NCI-H526 treated with DMSO at 0.1 percent for 48 hours (cell line): ENCODE measurements around the gene HBZ.
A peak's percentile ranks its signal among the peaks of the same experiment; 100 is the strongest.
"Not testable (repeated sequence)": the region's sequence is repeated elsewhere in the genome, so short reads cannot be mapped to it uniquely, and the experiment has no call there.

ENCODE experiments used
- DNase-seq: peaks from one replicate; lab custom pipeline; 2025; lab: John Stamatoyannopoulos, UW

HBZ gene

DNA sequence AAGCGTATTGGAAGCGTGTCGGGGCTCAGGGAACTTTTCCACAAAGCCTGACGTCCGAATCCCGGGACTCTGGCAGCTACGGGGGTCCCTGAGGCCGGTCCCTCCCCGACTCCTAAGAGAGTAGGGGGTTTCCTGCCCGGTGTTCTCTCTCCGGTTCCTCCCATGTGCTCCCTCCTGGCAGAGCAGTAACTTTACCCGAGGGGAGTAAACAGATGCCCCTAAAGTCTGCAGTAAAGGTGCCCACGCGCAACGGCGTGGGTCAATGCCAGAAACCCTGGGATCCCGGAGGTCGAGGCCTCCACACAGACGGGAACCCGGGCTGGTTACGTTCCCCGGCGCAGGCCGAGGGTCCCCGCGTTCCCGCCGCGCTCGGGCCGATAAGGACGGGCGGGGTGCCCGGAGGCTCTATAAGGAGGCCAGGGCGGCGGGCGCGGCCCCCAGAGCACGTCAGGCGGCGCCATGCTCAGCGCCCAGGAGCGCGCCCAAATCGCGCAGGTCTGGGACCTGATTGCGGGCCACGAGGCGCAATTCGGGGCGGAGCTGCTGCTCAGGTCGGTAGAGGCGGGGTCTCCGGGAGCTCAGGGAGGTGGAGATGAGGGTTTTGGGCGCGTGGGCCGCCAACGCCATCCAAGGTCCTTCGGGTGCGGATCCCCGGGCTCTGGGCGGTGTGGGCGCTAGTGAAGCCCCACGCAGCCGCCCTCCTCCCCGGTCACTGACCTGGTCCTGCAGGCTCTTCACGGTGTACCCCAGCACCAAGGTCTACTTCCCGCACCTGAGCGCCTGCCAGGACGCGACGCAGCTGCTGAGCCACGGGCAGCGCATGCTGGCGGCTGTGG is 13.3 kb downstream of the HBZ start, which contains the start of gene HBM:
HBM (plus strand) TSS at position 440 of the 836 bp plus-strand sequence; CDS start at position 460, 20 bp downstream.
- DNase-seq: no peak

DNA sequence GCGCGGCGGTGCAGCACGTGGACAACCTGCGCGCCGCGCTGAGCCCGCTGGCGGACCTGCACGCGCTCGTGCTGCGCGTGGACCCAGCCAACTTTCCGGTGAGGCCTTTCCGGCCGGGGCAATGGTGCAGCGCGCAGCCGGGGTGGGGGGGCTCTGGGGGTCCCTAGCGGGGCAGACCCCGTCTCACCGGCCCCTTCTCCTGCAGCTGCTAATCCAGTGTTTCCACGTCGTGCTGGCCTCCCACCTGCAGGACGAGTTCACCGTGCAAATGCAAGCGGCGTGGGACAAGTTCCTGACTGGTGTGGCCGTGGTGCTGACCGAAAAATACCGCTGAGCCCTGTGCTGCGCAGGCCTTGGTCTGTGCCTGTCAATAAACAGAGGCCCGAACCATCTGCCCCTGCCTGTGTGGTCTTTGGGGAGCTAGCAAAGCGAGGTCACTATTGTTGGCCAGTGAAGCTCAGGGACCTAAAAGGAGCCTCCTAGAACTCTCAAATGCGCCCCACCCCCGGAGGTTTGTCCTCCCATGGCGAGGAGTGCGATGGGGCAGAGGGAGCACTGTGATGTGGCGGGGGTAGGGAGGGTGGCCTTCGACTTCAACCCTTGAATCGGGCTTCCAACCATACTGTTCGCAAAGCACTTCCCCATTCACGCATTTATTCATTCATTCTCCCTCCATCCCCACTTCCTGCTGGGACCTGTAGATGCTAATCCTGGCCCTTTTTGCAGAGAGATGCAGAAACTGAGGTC is 14.1 kb downstream of the HBZ start:
- DNase-seq: no peak

DNA sequence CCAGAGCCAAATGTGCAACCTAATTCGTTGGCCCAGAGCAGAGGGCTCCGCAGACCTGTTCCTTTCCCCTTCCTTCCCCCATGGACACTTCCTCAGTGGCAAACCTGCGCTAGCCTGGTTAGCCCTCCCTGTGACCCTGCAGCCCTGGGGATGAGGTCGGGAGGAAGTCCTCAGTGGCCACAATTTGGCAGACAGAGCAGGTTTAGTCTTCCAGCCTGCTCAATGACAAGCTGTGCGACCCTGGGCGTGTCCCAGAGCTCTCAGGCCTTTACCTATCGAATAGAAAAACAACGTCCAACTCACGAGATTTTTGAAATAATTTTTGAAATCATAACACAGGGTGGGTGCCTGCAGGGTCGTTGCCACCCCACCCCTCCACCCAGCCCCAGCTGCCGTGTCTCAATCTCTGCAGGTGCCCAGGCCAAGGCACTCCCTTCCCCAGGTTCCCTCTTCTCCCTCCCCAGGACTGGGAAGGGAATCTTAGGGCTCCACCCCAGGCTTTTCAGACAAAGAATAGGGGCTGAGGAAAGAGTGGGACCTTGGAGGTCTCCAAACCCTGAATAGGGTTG is 14.8 kb downstream of the HBZ start:
- no peak for DNase-seq

DNA sequence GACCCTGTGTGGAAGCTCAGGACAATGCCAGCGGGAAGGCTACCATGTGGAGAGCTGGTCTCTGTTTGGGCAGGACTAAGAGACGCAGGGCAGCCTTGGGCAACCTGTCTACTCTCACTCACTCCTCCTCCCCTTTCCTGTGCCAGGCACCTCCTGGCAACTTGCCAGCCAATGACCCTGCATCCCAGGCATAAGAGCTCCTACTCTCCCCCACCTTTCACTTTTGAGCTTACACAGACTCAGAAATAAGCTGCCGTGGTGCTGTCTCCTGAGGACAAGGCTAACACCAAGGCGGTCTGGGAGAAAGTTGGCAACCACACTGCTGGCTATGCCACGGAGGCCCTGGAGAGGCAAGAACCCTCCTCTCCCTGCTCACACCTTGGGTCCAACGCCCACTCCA is 16.0 kb downstream of the HBZ start:
- no peak for DNase-seq

DNA sequence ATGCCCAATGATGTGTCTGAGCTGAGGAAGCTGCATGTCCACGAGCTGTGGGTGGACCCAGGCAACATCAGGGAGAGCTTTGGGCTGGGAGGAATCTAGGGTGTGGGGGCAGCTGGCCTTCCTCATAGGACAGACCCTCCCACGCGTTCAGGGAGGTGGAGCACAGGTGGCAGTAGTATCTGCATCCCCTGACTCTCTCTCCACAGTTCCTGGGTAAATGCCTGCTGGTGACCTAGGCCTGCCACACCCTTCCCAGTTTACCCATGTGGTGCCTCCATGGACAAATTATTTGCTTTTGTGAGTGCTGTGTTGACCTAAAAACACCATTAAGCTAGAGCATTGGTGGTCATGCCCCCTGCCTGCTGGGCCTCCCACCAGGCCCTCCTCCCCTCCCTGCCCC is 16.6 kb downstream of the HBZ start:
- DNase-seq: no peak

DNA sequence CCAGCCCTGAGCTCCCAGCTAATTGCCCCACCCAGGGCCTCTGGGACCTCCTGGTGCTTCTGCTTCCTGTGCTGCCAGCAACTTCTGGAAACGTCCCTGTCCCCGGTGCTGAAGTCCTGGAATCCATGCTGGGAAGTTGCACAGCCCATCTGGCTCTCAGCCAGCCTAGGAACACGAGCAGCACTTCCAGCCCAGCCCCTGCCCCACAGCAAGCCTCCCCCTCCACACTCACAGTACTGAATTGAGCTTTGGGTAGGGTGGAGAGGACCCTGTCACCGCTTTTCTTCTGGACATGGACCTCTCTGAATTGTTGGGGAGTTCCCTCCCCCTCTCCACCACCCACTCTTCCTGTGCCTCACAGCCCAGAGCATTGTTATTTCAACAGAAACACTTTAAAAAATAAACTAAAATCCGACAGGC is 17.7 kb downstream of the HBZ start:
- not testable (repeated sequence) for DNase-seq

DNA sequence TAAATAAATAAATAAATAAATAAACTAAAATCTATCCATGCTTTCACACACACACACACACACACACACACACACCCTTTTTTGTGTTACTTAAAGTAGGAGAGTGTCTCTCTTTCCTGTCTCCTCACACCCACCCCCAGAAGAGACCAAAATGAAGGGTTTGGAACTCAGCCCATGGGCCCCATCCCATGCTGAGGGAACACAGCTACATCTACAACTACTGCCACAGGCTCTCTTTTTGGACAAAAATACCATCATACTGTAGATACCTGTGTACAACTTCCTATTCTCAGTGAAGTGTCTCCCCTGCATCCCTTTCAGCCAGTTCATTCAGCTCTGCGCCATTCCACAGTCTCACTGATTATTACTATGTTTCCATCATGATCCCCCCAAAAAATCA is 18.3 kb downstream of the HBZ start:
- no peak for DNase-seq

DNA sequence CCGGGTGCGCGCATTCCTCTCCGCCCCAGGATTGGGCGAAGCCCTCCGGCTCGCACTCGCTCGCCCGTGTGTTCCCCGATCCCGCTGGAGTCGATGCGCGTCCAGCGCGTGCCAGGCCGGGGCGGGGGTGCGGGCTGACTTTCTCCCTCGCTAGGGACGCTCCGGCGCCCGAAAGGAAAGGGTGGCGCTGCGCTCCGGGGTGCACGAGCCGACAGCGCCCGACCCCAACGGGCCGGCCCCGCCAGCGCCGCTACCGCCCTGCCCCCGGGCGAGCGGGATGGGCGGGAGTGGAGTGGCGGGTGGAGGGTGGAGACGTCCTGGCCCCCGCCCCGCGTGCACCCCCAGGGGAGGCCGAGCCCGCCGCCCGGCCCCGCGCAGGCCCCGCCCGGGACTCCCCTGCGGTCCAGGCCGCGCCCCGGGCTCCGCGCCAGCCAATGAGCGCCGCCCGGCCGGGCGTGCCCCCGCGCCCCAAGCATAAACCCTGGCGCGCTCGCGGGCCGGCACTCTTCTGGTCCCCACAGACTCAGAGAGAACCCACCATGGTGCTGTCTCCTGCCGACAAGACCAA is 20.0 kb downstream of the HBZ start, which contains the start of gene HBA2:
HBA2 (plus strand) TSS at position 503 of the 568 bp plus-strand sequence; CDS start at position 540, 37 bp downstream.
- DNase-seq: not testable (repeated sequence)

DNA sequence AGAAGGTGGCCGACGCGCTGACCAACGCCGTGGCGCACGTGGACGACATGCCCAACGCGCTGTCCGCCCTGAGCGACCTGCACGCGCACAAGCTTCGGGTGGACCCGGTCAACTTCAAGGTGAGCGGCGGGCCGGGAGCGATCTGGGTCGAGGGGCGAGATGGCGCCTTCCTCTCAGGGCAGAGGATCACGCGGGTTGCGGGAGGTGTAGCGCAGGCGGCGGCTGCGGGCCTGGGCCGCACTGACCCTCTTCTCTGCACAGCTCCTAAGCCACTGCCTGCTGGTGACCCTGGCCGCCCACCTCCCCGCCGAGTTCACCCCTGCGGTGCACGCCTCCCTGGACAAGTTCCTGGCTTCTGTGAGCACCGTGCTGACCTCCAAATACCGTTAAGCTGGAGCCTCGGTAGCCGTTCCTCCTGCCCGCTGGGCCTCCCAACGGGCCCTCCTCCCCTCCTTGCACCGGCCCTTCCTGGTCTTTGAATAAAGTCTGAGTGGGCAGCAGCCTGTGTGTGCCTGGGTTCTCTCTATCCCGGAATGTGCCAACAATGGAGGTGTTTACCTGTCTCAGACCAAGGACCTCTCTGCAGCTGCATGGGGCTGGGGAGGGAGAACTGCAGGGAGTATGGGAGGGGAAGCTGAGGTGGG is 20.9 kb downstream of the HBZ start:
- not testable (repeated sequence) for DNase-seq

DNA sequence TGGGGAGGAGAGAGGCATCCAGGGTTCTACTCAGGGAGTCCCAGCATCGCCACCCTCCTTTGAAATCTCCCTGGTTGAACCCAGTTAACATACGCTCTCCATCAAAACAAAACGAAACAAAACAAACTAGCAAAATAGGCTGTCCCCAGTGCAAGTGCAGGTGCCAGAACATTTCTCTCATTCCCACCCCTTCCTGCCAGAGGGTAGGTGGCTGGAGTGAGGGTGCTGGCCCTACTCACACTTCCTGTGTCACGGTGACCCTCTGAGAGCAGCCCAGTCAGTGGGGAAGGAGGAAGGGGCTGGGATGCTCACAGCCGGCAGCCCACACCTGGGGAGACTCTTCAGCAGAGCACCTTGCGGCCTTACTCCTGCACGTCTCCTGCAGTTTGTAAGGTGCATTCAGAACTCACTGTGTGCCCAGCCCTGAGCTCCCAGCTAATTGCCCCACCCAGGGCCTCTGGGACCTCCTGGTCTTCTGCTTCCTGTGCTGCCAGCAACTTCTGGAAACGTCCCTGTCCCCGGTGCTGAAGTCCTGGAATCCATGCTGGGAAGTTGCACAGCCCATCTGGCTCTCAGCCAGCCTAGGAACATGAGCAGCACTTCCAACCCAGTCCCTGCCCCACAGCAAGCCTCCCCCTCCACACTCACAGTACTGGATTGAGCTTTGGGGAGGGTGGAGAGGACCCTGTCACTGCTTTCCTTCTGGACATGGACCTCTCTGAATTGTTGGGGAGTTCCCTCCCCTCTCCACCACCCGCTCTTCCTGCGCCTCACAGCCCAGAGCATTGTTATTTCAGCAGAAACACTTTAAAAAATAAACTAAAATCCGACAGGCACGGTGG is 21.7 kb downstream of the HBZ start:
- not testable (repeated sequence) for DNase-seq

DNA sequence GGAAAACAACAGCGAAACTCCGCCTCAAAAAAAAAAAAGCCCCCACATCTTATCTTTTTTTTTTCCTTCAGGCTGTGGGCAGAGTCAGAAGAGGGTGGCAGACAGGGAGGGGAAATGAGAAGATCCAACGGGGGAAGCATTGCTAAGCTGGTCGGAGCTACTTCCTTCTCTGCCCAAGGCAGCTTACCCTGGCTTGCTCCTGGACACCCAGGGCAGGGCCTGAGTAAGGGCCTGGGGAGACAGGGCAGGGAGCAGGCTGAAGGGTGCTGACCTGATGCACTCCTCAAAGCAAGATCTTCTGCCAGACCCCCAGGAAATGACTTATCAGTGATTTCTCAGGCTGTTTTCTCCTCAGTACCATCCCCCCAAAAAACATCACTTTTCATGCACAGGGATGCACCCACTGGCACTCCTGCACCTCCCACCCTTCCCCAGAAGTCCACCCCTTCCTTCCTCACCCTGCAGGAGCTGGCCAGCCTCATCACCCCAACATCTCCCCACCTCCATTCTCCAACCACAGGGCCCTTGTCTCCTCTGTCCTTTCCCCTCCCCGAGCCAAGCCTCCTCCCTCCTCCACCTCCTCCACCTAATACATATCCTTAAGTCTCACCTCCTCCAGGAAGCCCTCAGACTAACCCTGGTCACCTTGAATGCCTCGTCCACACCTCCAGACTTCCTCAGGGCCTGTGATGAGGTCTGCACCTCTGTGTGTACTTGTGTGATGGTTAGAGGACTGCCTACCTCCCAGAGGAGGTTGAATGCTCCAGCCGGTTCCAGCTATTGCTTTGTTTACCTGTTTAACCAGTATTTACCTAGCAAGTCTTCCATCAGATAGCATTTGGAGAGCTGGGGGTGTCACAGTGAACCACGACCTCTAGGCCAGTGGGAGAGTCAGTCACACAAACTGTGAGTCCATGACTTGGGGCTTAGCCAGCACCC is 22.8 kb downstream of the HBZ start:
- DNase-seq: no peak

DNA sequence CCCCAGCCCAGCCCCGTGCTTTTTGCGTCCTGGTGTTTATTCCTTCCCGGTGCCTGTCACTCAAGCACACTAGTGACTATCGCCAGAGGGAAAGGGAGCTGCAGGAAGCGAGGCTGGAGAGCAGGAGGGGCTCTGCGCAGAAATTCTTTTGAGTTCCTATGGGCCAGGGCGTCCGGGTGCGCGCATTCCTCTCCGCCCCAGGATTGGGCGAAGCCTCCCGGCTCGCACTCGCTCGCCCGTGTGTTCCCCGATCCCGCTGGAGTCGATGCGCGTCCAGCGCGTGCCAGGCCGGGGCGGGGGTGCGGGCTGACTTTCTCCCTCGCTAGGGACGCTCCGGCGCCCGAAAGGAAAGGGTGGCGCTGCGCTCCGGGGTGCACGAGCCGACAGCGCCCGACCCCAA is 23.6 kb downstream of the HBZ start:
- DNase-seq: not testable (repeated sequence)

DNA sequence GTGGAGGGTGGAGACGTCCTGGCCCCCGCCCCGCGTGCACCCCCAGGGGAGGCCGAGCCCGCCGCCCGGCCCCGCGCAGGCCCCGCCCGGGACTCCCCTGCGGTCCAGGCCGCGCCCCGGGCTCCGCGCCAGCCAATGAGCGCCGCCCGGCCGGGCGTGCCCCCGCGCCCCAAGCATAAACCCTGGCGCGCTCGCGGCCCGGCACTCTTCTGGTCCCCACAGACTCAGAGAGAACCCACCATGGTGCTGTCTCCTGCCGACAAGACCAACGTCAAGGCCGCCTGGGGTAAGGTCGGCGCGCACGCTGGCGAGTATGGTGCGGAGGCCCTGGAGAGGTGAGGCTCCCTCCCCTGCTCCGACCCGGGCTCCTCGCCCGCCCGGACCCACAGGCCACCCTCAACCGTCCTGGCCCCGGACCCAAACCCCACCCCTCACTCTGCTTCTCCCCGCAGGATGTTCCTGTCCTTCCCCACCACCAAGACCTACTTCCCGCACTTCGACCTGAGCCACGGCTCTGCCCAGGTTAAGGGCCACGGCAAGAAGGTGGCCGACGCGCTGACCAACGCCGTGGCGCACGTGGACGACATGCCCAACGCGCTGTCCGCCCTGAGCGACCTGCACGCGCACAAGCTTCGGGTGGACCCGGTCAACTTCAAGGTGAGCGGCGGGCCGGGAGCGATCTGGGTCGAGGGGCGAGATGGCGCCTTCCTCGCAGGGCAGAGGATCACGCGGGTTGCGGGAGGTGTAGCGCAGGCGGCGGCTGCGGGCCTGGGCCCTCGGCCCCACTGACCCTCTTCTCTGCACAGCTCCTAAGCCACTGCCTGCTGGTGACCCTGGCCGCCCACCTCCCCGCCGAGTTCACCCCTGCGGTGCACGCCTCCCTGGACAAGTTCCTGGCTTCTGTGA is 24.3 kb downstream of the HBZ start, which contains the start of gene HBA1:
HBA1 (plus strand) TSS at position 204 of the 906 bp plus-strand sequence; CDS start at position 241, 37 bp downstream.
- not testable (repeated sequence) for DNase-seq

DNA sequence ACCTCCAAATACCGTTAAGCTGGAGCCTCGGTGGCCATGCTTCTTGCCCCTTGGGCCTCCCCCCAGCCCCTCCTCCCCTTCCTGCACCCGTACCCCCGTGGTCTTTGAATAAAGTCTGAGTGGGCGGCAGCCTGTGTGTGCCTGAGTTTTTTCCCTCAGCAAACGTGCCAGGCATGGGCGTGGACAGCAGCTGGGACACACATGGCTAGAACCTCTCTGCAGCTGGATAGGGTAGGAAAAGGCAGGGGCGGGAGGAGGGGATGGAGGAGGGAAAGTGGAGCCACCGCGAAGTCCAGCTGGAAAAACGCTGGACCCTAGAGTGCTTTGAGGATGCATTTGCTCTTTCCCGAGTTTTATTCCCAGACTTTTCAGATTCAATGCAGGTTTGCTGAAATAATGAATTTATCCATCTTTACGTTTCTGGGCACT is 25.0 kb downstream of the HBZ start:
- DNase-seq: peak; percentile 99

DNA sequence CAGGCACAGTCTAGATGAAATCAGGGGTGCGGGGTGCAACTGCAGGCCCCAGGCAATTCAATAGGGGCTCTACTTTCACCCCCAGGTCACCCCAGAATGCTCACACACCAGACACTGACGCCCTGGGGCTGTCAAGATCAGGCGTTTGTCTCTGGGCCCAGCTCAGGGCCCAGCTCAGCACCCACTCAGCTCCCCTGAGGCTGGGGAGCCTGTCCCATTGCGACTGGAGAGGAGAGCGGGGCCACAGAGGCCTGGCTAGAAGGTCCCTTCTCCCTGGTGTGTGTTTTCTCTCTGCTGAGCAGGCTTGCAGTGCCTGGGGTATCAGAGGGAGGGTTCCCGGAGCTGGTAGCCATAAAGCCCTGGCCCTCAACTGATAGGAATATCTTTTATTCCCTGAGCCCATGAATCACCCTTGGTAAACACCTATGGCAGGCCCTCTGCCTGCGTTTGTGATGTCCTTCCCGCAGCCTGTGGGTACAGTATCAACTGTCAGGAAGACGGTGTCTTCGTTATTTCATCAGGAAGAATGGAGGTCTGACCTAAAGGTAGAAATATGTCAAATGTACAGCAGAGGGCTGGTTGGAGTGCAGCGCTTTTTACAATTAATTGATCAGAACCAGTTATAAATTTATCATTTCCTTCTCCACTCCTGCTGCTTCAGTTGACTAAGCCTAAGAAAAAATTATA is 25.7 kb downstream of the HBZ start:
- no peak for DNase-seq

DNA sequence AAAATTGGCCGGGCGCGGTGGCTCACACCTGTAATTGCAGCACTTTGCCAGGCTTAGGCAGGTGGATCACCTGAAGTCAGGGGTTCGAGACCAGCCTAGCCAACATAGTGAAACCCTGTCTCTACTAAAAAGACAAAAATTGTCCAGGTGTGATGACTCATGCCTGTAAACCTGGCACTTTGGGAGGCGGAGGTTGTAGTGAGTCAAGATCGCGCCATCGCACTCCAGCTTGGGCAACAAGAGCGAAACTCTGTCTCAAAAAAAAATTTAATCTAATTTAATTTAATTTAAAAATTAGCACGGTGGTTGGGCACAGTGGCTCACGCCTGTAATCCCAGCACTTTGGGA is 26.2 kb downstream of the HBZ start:
- no peak for DNase-seq

DNA sequence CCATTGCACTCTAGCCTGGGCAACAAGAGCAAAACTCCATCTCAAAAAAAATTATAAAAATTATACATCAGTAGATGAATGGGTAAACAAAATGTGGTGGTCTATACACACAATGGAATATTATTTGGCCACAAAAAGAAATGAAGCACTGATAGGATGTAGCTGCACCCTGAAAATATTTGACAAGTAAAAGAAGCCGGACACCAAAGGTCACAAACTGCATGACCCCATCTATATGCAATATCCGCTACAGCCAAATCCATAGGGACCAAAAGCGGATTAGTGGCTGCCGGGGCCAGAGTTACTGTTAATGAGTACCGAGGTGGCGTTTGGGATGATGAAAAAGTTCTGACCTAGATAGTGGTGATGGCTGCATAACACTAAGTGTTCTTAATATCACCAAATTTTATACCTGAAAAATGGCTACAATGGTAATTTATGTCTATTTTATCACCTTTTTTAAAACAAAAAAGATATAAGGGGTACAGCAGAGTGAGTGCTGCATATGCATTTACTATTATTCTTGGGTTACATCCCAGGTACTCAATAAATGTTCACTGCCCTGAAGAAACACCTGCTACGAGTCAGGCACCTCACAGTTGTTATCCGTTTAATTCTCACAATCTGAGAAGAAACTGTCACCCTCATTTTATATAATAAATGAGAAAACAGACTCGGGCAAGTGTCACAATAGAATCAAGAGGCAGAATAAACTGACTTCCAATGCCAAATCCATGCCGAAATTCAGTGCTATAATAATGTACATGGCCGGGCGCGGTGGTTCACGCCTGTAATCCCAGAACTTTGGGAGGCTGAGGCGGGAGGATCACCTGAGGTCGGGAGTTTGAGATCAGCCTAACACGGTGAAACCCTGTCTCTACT is 27.0 kb downstream of the HBZ start:
- DNase-seq: no peak
